ENCODE measurements around the gene NKTR. TPM values are rescaled to one million over a fixed set of nuclear protein-coding genes. Genes with fewer than 3 reads are reported as not detected.

NKTR gene
- polyA plus RNA-seq, 3 donors, result 71.6 to 188 (median 171) TPM

- no peak for DNase-seq
These were observed 92.4 kb downstream of the NKTR start for GRCh38 chr3:42692667-42693529.

- DNase-seq, result no peak
These were observed 93.0 kb downstream of the NKTR start for GRCh38 chr3:42693530-42693930.

GRCh38 chr3:42694366-42694765, 93.9 kb downstream of the NKTR start:
- no peak for DNase-seq

GRCh38 chr3:42696356-42697288, 96.1 kb downstream of the NKTR start:
- no peak for DNase-seq

- DNase-seq, result no peak
These were observed 97.0 kb downstream of the NKTR start for GRCh38 chr3:42697289-42698051.

Other genes with a start within 250 kb of the NKTR start
- gene LYZL4, start 190.1 kb upstream of the NKTR start, polyA plus RNA-seq (ENCODE audit: insufficient read length in 3 of 3), result not detected
- 1 to 10 TPM; 1.5 to 3.2 (median 2.0) TPM for gene VIPR1, start 98.0 kb upstream of the NKTR start, polyA plus RNA-seq (ENCODE audit: insufficient read length in 3 of 3)
- 10 to 100 TPM; 38.3 to 47.5 (median 44.7) TPM for gene SEC22C, start 18.7 kb upstream of the NKTR start, polyA plus RNA-seq (ENCODE audit: insufficient read length in 3 of 3)
- gene SS18L2, start 9.8 kb upstream of the NKTR start, polyA plus RNA-seq (ENCODE audit: insufficient read length in 3 of 3), result 10 to 100 TPM; 22.6 to 25.8 (median 24.2) TPM
- 10 to 100 TPM; 16.8 to 19.3 (median 17.2) TPM for gene ZBTB47, start 53.0 kb downstream of the NKTR start, polyA plus RNA-seq (ENCODE audit: insufficient read length in 3 of 3)
- gene KLHL40, start 84.9 kb downstream of the NKTR start, polyA plus RNA-seq (ENCODE audit: insufficient read length in 3 of 3), result under 1 TPM in 1 of 3 donors, not detected in 2; 0.07 TPM
- 1 to 10 TPM in 1 of 3 donors, under 1 TPM in 2; 0.48 to 1.3 (median 0.54) TPM for gene HHATL, start 102.1 kb downstream of the NKTR start, polyA plus RNA-seq (ENCODE audit: insufficient read length in 3 of 3)
- gene CCDC13, start 172.6 kb downstream of the NKTR start, polyA plus RNA-seq (ENCODE audit: insufficient read length in 3 of 3), result 1 to 10 TPM; 2.4 to 3.9 (median 3.6) TPM
- gene HIGD1A, start 203.8 kb downstream of the NKTR start, polyA plus RNA-seq (ENCODE audit: insufficient read length in 3 of 3), result 100 to 1,000 TPM; 132 to 145 (median 136) TPM
- 1 to 10 TPM; 2.4 to 4.3 (median 3.2) TPM for gene ACKR2, start 208.8 kb downstream of the NKTR start, polyA plus RNA-seq (ENCODE audit: insufficient read length in 3 of 3)